Suprapubic skin (tissue), 4 donors: Measurements from ENCODE around the gene HECTD1. TPM values are rescaled to one million over a fixed set of nuclear protein-coding genes. Genes with fewer than 3 reads are reported as not detected.
"Not testable (repeated sequence)": the region's sequence is repeated elsewhere in the genome, so short reads cannot be mapped to it uniquely, and the experiment has no call there.

ENCODE experiments used
- DNase-seq, 2 donors: peaks; one replicate each; pipeline ENCODE4 v3.0.0-alpha.2; 2019; ENCODE audit warnings: low spot score in 2 of 2
- H3K27ac ChIP-seq: fragments of 200-600 bp; sonication (generic); one replicate; pipeline ENCODE4 v1.5.1; 2019
- H3K27me3 ChIP-seq: fragments of 200-600 bp; sonication (generic); one replicate; pipeline ENCODE4 v1.5.1; 2019
- H3K36me3 ChIP-seq: fragments of 200-600 bp; sonication (generic); one replicate; pipeline ENCODE4 v1.5.1; 2019
- H3K4me1 ChIP-seq: fragments of 200-600 bp; sonication (generic); one replicate; pipeline ENCODE4 v1.5.1; 2019
- H3K4me3 ChIP-seq: fragments of 200-600 bp; sonication (generic); one replicate; pipeline ENCODE4 v1.5.1; 2019; ENCODE audit warnings: mild to moderate bottlenecking
- H3K9me3 ChIP-seq: fragments of 200-600 bp; sonication (generic); one replicate; pipeline ENCODE4 v1.5.1; 2019
- CTCF ChIP-seq, 2 donors: fragments of 200-600 bp in 1 of 2; fragments of 450-650 bp in 1 of 2; sonication (generic) in 1 of 2; IDR thresholded peaks; one replicate each; pipeline ENCODE4 v1.5.1; 2016 to 2019; ENCODE audit warnings: antibody characterized with exemption in 2 of 2, mild to moderate bottlenecking in 1 of 2, moderate library complexity in 1 of 2
- EP300 ChIP-seq: sonication (generic); formaldehyde crosslinking; IDR thresholded peaks from one replicate; pipeline ENCODE4 v1.6.1; 2017; ENCODE audit warnings: antibody characterized with exemption
- POLR2A ChIP-seq, 2 donors: fragments of 450-650 bp; IDR thresholded peaks; one replicate each; pipeline ENCODE4 v1.6.1; 2017; ENCODE audit warnings: antibody characterized with exemption in 2 of 2, mild to moderate bottlenecking in 2 of 2, moderate library complexity in 2 of 2
- POLR2AphosphoS5 ChIP-seq, 3 donors: sonication (generic); formaldehyde crosslinking; IDR thresholded peaks; one replicate each; pipeline ENCODE4 v1.6.1; 2017; ENCODE audit warnings: antibody characterized with exemption in 3 of 3
- WGBS: methylation state at CpG from one replicate; pipeline ENCODE4 v1.1.5; 2018; 5-methylcytosine and 5-hydroxymethylcytosine counted together
- total RNA-seq, 4 donors: library from RNA; depleted of rRNA; stranded (reverse); fragments of >200 nt; gene quantifications; one replicate each; pipeline ENCODE4 v1.1.0, GENCODE V29; 2016

The HECTD1 gene
- total RNA-seq, 4 donors from 2014 or later: 197 to 442 (median 271) TPM

GRCh38 chr14:31096255-31096654, 111.3 kb downstream of the HECTD1 start:
- Histone ChIP-seq H3K36me3 (peaks cover 41% of the 10 kb centered on the region), H3K4me1 (peaks cover 3% of the 10 kb centered on the region), H3K9me3 (no peaks in the 10 kb centered on the region), H3K27ac (no peak overlapping the region), H3K27me3 (no peaks in the 10 kb centered on the region), H3K4me3 (no peak overlapping the region)
- DNase-seq: no peak
- TF ChIP-seq POLR2A (IDR thresholded peaks at IDR 0.05) (no peak), POLR2AphosphoS5 (IDR thresholded peaks at IDR 0.05) (no peak), CTCF (IDR thresholded peaks at IDR 0.05) (no peak), EP300 (no peak)
- WGBS: 94% methylated on average over 6 of the region's 6 CpGs

GRCh38 chr14:31095817-31096216, 111.8 kb downstream of the HECTD1 start:
- not testable (repeated sequence) for H3K27ac ChIP-seq, H3K4me1 ChIP-seq, DNase-seq, H3K9me3 ChIP-seq, H3K4me3 ChIP-seq, H3K27me3 ChIP-seq
- peaks cover 37% of the 10 kb centered on the region for H3K36me3 ChIP-seq
- WGBS: 95% methylated on average over 8 of the region's 8 CpGs

- not testable (repeated sequence) for H3K4me3 ChIP-seq, H3K9me3 ChIP-seq, DNase-seq, H3K27me3 ChIP-seq, H3K27ac ChIP-seq
- WGBS: 97% methylated on average over 10 of the region's 10 CpGs
- Histone ChIP-seq H3K4me1 (peaks cover 15% of the 10 kb centered on the region), H3K36me3 (peaks cover 21% of the 10 kb centered on the region)
These were observed 113.4 kb downstream of the HECTD1 start for GRCh38 chr14:31093884-31094839.

- Histone ChIP-seq H3K27ac (no peak overlapping the region), H3K9me3 (no peaks in the 10 kb centered on the region), H3K27me3 (no peaks in the 10 kb centered on the region), H3K36me3 (peaks cover 2% of the 10 kb centered on the region), H3K4me3 (no peak overlapping the region), H3K4me1 (peaks cover 15% of the 10 kb centered on the region)
- DNase-seq: no peak
- WGBS: 88% methylated on average over 2 of the region's 2 CpGs
- no peak for TF ChIP-seq POLR2A (IDR thresholded peaks at IDR 0.05)
- TF ChIP-seq EP300: no peak
- no peak for TF ChIP-seq POLR2AphosphoS5 (IDR thresholded peaks at IDR 0.05)
- no peak for TF ChIP-seq CTCF (IDR thresholded peaks at IDR 0.05)
These were observed 115.4 kb downstream of the HECTD1 start for GRCh38 chr14:31092160-31092708.

GRCh38 chr14:31090883-31091764, 116.5 kb downstream of the HECTD1 start:
- H3K4me1 ChIP-seq: peaks cover 15% of the 10 kb centered on the region
- DNase-seq: no peak
- no peaks in the 10 kb centered on the region for H3K36me3 ChIP-seq
- H3K27me3 ChIP-seq: no peaks in the 10 kb centered on the region
- 71% methylated on average over 5 of the region's 5 CpGs for WGBS
- no peak overlapping the region for H3K4me3 ChIP-seq
- TF ChIP-seq CTCF (IDR thresholded peaks at IDR 0.05) (no peak), EP300 (no peak), POLR2A (IDR thresholded peaks at IDR 0.05) (no peak), POLR2AphosphoS5 (IDR thresholded peaks at IDR 0.05) (peak in 2 of 3 donors; percentile 40 to 86)
- H3K9me3 ChIP-seq: no peaks in the 10 kb centered on the region
- H3K27ac ChIP-seq: peak overlapping the region; percentile 71

- H3K27ac ChIP-seq, H3K9me3 ChIP-seq, DNase-seq, H3K4me3 ChIP-seq, H3K27me3 ChIP-seq, H3K36me3 ChIP-seq: not testable (repeated sequence)
- 85% methylated on average over 9 of the region's 9 CpGs for WGBS
- H3K4me1 ChIP-seq: peaks cover 13% of the 10 kb centered on the region
These were observed 121.1 kb downstream of the HECTD1 start for GRCh38 chr14:31086466-31086865.
